Tibial nerve (tissue), 4 donors: ENCODE data around the gene STRADB. TPM values are rescaled to one million over a fixed set of nuclear protein-coding genes. Genes with fewer than 3 reads are reported as not detected.

Experiments used
- DNase-seq, 2 donors: peaks; one replicate each; pipeline ENCODE4 v3.0.0-alpha.2; 2019; ENCODE audit warnings: low spot score in 2 of 2
- H3K27ac ChIP-seq, 4 donors: fragments of 200-600 bp; sonication (generic) in 3 of 4; one replicate each; pipeline ENCODE4 v1.5.1; 2017 to 2019; ENCODE audit warnings: mild to moderate bottlenecking in 1 of 4
- H3K27me3 ChIP-seq, 2 donors: fragments of 200-600 bp; sonication (generic) in 1 of 2; one replicate each; pipeline versions ENCODE4 v1.5.1 to v1.6.0; 2017 to 2019
- H3K36me3 ChIP-seq, 3 donors: fragments of 200-600 bp; sonication (generic); one replicate each; pipeline ENCODE4 v1.5.1; 2018 to 2019
- H3K4me1 ChIP-seq, 4 donors: fragments of 200-600 bp; sonication (generic) in 3 of 4; one replicate each; pipeline ENCODE4 v1.5.1; 2017 to 2019
- H3K4me3 ChIP-seq, 4 donors: fragments of 200-600 bp; sonication (generic) in 3 of 4; one replicate each; pipeline ENCODE4 v1.5.1; 2017 to 2019; ENCODE audit warnings: mild to moderate bottlenecking in 1 of 4, moderate library complexity in 1 of 4
- H3K9me3 ChIP-seq, 4 donors: fragments of 200-600 bp; sonication (generic) in 3 of 4; one replicate each; pipeline ENCODE4 v1.5.1; 2017 to 2019
- EP300 ChIP-seq, 2 donors: sonication (generic); formaldehyde crosslinking; IDR thresholded peaks; one replicate each; pipeline ENCODE4 v1.6.1; 2017; ENCODE audit warnings: antibody characterized with exemption in 2 of 2, mild to moderate bottlenecking in 1 of 2
- POLR2A ChIP-seq, 2 donors: fragments of 450-650 bp; IDR thresholded peaks; one replicate each; pipeline ENCODE4 v1.6.1; 2017; ENCODE audit warnings: antibody characterized with exemption in 2 of 2, mild to moderate bottlenecking in 2 of 2, moderate library complexity in 2 of 2
- WGBS, 2 donors: methylation state at CpG; one replicate each; pipeline ENCODE4 v1.1.5; 2018; 5-methylcytosine and 5-hydroxymethylcytosine counted together
- total RNA-seq, 4 donors: library from RNA; depleted of rRNA; stranded (reverse); fragments of >200 nt; gene quantifications; one replicate each; pipeline ENCODE4 v1.1.0, GENCODE V29; 2016
- TF ChIP-seq, protein P1 (sequence below), 5 experiments: fragments of 200-600 bp in 3 of 5; fragments of 450-650 bp in 2 of 5; sonication (generic) in 3 of 5; IDR thresholded peaks; one replicate each; pipeline ENCODE4 v1.5.1; 2016 to 2019; ENCODE audit warnings: antibody characterized with exemption in 5 of 5, mild to moderate bottlenecking in 3 of 5, moderate library complexity in 2 of 5

The STRADB gene
- total RNA-seq, 4 donors from 2014 or later: 12.6 to 24.9 (median 20.0) TPM

DNA sequence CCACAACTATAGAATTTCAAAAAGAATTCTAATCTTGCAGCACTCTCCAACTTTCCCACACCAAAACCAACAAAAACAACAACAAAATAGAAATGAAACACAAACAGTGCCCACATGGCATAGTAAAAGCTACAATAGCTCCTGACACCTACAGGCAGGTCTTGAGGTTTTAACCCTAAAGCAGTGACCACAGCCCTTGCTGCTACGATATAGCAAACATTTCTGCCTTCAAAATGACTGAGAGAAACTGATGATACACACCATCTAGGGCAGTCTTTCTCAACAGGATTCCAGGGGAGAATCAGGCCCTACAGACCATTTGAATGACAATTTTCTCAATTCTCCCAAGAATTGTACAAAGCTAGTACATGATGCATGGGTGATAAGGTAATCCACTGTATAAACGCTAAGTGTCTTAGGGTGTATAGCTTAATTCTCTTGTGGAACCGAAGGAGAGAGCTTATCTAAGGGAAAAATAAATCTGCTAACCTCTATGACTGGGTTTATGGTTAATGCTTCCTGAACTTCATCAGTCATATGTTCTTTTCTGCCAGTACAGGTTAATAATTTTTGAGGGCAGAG, 46.8 kb upstream of the STRADB start:
- Histone ChIP-seq H3K27me3 (no peaks in the 10 kb centered on the region), H3K4me1 (peaks cover 5 to 65% (median 14%) of the 10 kb centered on the region in 4 donors), H3K4me3 (no peak overlapping the region), H3K36me3 (no peaks in the 10 kb centered on the region), H3K9me3 (no peaks in the 10 kb centered on the region), H3K27ac (peak overlapping the region; percentile 15 to 87 (median 76))
- TF ChIP-seq, protein P1, sequence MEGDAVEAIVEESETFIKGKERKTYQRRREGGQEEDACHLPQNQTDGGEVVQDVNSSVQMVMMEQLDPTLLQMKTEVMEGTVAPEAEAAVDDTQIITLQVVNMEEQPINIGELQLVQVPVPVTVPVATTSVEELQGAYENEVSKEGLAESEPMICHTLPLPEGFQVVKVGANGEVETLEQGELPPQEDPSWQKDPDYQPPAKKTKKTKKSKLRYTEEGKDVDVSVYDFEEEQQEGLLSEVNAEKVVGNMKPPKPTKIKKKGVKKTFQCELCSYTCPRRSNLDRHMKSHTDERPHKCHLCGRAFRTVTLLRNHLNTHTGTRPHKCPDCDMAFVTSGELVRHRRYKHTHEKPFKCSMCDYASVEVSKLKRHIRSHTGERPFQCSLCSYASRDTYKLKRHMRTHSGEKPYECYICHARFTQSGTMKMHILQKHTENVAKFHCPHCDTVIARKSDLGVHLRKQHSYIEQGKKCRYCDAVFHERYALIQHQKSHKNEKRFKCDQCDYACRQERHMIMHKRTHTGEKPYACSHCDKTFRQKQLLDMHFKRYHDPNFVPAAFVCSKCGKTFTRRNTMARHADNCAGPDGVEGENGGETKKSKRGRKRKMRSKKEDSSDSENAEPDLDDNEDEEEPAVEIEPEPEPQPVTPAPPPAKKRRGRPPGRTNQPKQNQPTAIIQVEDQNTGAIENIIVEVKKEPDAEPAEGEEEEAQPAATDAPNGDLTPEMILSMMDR (IDR thresholded peaks at IDR 0.05): no peak
- TF ChIP-seq POLR2A (IDR thresholded peaks at IDR 0.05): no peak
- no peak for TF ChIP-seq EP300 (IDR thresholded peaks at IDR 0.05)
- 86 to 97% methylated on average over 3 of the region's 3 CpGs for WGBS, 2 donors
- no peak for DNase-seq

DNA sequence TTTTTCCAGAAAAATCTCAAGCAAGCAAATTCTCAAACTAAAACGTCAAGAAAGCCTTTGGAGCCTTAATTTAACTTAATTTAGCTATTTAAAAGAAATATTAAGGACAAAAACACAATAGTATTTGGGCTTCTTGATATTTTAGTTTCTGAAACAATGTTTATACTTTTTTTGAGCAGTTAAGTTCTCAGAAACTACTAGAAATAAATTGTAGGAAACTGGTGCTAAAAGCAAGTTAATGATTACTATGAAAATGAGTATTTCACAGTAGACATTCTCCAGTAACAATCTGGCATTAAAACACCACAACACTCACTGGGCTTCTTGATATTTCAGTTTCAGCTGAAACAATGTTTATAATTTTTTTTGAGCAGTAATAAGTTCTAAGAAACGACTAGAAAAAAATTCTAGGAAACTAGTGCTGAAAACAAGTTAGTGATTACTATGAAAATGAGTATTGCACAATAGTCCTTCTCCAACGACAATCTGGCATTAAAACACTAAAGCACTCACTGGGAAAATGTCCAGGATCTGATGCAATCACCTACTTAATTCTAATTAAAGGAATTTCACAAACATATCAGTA, 45.4 kb upstream of the STRADB start:
- peak in 1 of 2 donors; percentile 88 for DNase-seq
- Histone ChIP-seq H3K36me3 (no peaks in the 10 kb centered on the region), H3K9me3 (no peaks in the 10 kb centered on the region), H3K27ac (peak overlapping the region; percentile 21 to 87 (median 76)), H3K4me1 (peaks cover 5 to 73% (median 15%) of the 10 kb centered on the region in 4 donors), H3K4me3 (no peak overlapping the region), H3K27me3 (no peaks in the 10 kb centered on the region)
- TF ChIP-seq EP300 (IDR thresholded peaks at IDR 0.05) (peak; percentile 85 to 92), POLR2A (IDR thresholded peaks at IDR 0.05) (no peak)
- TF ChIP-seq, protein P1 (IDR thresholded peaks at IDR 0.05): no peak
- WGBS, 2 donors: 12 to 13% methylated on average over 3 of the region's 3 CpGs

DNA sequence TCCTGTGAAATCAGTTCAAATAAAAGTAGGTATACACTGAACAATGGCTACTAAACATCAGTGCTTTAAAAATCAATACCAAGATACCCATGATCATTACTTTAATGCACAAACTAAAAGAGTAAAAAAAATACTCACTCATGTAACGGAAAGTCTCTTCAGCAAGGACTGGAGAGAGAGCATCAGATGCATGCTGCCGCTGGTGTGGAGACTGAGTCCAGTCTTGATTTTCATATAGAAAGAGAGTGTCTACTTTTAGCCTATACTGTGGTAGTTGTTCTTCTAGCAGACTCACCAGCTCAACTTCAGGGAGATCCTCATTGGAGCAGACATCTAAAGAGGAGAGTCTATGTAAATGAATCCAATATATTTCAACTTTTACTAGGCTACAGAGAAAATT, 44.3 kb upstream of the STRADB start:
- no peak overlapping the region for H3K4me3 ChIP-seq
- WGBS, 2 donors: 93 to 96% methylated on average over 2 of the region's 2 CpGs

DNA sequence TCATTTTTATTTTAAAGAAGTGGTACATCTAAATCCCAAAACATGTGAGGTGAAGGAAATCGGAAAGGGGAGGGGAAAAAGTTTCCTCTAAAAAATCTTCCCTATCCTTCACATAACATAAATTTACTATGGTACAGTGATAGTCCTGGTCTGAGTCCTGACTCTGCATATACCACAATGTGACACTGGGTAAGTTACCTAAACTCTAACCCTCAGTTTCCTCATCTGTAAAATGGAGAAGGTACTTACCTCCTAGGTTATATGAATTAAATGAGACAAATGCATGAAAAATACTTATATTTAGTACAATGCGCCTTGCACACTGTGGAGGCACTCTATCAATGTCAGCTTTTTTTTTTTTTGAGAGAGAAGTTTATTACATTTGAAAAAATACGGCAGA, 42.6 kb upstream of the STRADB start:
- WGBS, 2 donors: 92 to 93% methylated on average over 3 of the region's 3 CpGs
- H3K27me3 ChIP-seq: no peaks in the 10 kb centered on the region
- H3K27ac ChIP-seq: no peak overlapping the region
- H3K4me3 ChIP-seq: no peak overlapping the region
- no peak for DNase-seq
- no peaks in the 10 kb centered on the region for H3K36me3 ChIP-seq
- H3K4me1 ChIP-seq: peaks cover 0 to 74% (median 23%) of the 10 kb centered on the region in 4 donors
- H3K9me3 ChIP-seq: no peaks in the 10 kb centered on the region
- TF ChIP-seq, protein P1 (IDR thresholded peaks at IDR 0.05): no peak
- TF ChIP-seq EP300 (IDR thresholded peaks at IDR 0.05) (no peak), POLR2A (IDR thresholded peaks at IDR 0.05) (no peak)

More for the DNA sequence above, 44.3 kb upstream of the STRADB start:
- TF ChIP-seq, protein P1 (IDR thresholded peaks at IDR 0.05): no peak
- TF ChIP-seq EP300 (IDR thresholded peaks at IDR 0.05) (no peak), POLR2A (IDR thresholded peaks at IDR 0.05) (no peak)
- Histone ChIP-seq H3K4me1 (peaks cover 0 to 76% (median 18%) of the 10 kb centered on the region in 4 donors), H3K36me3 (no peaks in the 10 kb centered on the region), H3K27me3 (no peaks in the 10 kb centered on the region), H3K27ac (peak overlapping the region; percentile 4 to 87 (median 62)), H3K9me3 (no peaks in the 10 kb centered on the region)
- DNase-seq: no peak

DNA sequence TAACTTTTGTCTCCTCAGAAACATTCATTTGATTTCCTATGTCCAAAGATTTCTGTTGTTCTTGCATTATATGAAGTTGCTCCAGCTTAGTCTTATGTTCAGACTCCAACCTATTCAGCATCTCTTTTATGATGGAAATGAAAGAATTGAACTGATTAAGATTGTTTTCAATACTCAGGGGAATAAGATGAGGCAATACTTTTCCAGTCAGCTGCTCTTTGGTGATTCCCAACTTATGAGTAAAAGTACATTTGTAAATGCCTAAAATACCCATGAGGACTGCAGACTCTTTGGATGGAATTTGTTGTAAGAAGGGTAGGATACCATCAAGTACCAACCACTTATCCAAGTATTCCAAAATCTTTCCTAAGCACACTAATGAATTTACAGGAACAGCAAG, 40.1 kb upstream of the STRADB start:
- no peak for DNase-seq
- TF ChIP-seq, protein P1 (IDR thresholded peaks at IDR 0.05): no peak
- TF ChIP-seq EP300 (IDR thresholded peaks at IDR 0.05): peak; percentile 21 to 52
- no peak overlapping the region for H3K4me3 ChIP-seq
- no peaks in the 10 kb centered on the region for H3K9me3 ChIP-seq
- H3K27ac ChIP-seq: peak overlapping the region in 2 of 4 donors; percentile 20 to 71
- peaks cover 0 to 70% (median 26%) of the 10 kb centered on the region in 4 donors for H3K4me1 ChIP-seq
- no peaks in the 10 kb centered on the region for H3K36me3 ChIP-seq
- H3K27me3 ChIP-seq: no peaks in the 10 kb centered on the region
